Measurements from ENCODE around the gene FUT8. TPM values are rescaled to one million over a fixed set of nuclear protein-coding genes. Genes with fewer than 3 reads are reported as not detected.
"Not testable (repeated sequence)": the region's sequence is repeated elsewhere in the genome, so short reads cannot be mapped to it uniquely, and the experiment has no call there.

FUT8 gene
- total RNA-seq, 1 experiment from 2014 or later, result 27.6 TPM

DNA sequence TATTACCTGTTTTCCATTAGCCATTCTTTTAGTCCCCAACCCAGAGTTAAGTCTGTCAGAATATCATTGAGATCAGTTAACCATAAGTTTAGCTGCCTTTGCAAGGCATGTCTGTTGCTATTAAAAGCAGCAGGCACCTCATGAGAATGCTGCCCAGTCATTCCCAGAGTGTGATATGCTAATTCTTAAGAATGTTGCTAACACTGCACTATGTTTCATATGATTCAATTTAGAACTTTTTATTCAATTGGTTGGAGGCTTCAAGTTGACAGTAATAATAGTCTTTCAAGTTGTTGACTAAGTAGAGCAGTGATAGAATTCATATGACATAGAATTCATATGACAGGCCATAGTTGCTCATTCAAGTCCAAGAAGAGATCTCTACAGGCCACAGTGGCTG, 292.3 kb downstream of the FUT8 start:
- DNase-seq (ENCODE audit: low spot score), result peak; percentile 0

DNA sequence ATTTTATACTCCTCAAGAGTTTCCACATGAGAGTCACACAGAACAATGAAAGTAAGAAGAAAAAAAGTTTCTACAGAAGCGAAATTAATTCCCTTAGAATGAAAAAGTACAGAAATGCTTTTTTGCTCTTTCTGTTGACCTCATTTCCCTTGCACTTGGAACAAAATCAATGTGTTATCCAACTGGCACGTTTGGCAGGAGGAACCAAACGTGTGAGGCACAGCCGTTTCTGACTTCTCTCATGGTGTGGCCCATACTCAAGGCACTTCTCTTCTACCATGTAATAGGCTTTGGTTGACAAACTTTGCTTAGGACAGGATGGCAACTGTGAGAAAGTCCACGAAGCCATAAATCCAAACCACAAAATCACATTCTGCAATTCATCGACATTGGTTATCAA, 297.0 kb downstream of the FUT8 start:
- DNase-seq (ENCODE audit: low spot score), result no peak

DNA sequence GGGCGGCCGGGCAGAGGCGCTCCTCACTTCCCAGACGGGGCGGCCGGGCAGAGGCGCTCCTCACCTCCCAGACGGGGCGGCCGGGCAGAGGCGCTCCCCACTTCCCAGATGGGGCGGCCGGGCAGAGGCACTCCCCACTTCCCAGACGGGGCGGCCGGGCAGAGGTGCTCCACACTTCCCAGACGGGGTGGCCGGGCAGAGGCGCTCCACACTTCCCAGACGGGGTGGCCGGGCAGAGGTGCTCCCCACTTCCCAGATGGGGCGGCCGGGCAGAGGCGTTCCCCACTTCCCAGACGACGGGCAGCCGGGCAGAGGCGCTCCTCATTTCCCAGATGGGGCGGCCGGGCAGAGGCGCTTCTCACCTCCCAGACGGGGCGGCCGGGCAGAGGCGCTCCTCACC, 304.3 kb downstream of the FUT8 start:
- not testable (repeated sequence) for DNase-seq (ENCODE audit: low spot score)

DNA sequence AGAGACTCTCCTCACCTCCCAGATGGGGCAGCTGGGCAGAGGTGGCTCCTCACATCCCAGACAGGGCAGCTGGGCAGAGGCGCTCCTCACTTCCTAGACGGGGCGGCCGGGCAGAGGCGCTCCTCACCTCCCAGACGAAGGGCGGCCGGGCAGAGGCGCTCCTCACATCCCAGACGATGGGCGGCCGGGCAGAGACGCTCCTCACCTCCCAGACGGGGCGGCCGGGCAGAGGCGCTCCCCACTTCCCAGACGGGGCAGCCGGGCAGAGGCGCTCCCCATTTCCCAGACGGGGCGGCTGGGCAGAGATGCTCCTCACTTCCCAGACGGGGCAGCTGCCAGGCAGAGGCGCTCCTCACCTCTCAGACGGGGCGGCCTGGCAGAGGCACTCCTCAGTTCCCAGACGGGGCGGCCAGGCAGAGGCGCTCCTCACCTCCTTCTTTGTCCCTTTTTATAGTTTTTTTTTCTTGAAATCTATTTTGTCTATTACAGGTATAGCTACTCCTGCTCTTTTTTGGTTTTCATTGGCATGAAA, 304.9 kb downstream of the FUT8 start:
- DNase-seq (ENCODE audit: low spot score), result not testable (repeated sequence)

DNA sequence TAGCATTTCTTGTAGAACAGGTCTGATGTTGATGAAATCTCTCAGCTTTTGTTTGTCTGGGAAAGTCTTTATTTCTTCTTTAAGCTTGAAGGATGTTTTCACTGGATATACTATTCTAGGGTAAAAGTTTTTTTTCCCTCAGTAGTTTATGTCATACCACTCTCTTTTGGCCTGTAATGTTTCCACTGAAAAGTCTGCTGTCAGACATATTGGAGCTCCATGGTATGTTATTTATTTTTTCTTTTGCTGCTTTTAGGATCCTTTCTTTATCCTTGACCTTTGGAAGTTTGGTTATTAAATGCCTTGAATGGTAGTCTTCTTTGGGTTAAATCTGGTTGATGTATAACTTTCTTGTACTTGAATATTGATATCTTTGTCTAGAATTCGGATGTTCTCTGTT, 306.1 kb downstream of the FUT8 start:
- no peak for DNase-seq (ENCODE audit: low spot score)

DNA sequence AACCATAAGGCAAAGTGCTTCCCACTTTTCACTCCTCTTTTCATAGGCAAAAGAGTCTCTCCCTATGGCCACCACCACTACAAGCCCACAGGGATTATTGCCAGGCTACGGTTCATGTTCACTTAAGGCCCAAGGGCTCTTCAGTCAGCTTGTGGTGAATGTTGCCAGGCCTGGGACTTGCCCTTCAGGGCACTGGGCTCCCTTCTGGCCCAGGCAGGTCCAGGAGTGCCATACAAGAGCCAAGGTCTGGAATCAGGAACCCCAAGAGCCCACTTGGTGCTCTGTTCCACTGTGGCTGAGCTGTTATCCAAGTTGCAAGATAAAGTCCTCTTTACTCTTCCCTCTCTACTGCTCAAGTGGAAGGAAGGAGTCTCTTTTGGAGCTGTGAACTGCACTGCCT, 307.6 kb downstream of the FUT8 start:
- no peak for DNase-seq (ENCODE audit: low spot score)

DNA sequence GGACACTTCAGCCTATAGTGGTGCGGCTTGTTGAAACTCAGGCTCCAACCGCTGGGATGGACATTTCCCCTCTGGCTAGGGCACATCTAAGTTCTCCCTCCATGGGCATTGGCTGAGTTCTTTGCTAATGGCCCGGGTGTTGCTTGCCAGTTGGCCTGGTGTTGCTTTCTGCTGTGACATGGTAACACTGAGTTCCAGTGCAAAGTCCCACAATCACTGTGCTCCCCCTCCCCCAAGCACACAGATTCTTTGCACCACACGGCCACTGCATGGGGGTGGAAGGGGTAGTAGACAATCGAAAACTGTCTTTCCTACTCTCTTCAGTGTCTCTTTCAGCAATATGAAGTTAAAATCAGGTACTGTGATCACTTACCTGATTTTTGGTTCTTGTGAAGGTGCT, 308.2 kb downstream of the FUT8 start:
- no peak for DNase-seq (ENCODE audit: low spot score)

DNA sequence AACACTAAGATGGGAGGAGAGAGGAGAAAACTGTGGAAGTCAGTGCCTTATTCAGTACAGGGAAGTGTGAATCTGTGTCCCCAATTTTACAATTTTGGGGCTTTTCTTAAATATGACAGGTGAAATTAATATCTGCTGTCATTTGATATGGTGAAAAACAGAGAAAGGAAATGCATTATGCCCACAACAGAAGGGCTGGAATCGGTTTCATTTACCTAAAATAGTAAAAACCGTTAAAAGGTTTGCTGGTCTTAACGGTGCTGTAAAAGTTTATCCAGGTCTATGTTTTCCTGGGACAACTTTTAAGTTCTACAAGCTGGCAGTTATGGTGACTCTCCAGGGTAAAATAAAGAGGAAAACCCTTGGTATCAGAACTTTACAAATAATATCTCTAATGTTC, 310.8 kb downstream of the FUT8 start:
- DNase-seq (ENCODE audit: low spot score), result no peak

DNA sequence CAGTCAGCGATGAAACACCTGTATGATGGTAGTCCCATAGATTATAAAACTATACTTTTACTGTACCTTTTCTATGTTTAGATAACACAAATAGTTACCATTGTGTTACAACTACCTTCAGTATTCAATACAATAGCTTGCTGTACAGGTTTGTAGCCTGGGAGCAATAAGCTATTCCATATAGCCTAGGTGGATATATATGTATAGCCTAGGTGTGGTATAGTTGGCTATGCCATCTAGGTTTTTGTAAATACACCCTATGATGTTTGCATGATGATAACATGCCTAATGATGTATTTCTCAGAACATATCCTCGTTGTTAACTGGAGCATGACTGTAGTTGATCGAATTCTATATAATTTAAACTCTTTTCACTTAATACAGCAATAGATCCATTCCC, 316.1 kb downstream of the FUT8 start:
- DNase-seq (ENCODE audit: low spot score), result no peak

DNA sequence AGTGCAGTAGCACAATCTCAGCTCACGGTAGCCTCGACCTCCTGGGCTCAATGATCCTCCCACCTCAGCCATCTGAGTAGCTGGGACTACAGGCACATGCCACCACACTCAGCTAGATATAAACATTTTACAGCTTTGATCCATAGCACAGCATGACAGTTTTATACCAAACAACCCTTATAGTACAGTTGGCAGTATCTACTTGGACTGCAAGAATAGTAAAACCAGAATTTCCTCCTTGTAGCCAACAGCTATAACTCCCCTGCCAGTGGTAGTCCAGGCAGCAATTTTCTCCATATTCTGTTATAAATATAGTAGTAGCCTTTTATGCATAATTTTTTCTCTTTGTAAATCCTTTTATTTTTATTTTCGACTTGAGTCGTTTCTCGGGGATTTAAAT, 317.0 kb downstream of the FUT8 start:
- no peak for DNase-seq (ENCODE audit: low spot score)

DNA sequence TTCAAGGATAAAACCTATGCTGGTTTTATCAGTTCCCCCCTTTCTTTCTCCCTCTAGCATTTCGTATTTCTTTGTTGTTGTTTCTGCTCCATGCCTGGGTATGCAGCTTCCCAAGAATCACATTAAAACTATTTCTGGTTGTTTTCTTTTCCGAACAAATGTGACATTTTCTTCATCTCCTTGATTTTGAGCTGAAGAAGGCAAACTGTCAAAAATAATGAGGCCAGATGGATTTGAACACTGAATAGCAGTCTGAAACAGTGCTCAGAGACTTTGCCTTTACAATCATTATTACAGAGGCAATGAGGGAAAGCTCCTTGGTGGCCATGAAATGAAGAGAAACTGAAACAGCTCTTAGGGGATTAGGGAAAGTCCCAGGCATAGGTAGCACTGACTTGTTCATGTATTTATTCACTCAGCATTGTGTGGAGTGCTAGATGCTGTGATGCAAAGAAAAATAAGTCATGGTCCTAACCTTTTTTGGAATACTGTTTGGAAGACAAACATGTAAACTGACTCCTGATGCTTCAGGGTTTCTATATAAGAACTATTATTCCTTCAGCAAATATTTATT, 319.5 kb downstream of the FUT8 start:
- no peak for DNase-seq (ENCODE audit: low spot score)

DNA sequence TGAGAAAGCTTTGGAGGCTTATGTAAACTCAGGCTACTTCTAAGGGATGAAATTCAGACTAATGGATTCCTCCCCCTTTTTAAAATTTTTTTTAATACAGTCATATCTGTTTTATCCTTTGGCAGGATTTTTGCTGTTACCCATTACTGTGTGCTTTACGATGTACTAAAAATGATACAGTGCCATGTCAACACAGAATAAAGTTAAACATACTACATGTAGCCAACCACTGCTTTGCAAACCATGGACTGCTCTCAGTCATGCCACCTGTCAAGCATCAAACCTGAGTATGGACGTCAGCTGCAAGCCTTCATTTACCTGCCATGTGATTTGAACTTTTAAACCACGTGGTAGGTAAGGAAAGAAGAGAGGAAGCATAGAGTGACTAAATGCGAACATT, 325.8 kb downstream of the FUT8 start:
- DNase-seq (ENCODE audit: low spot score), result no peak

DNA sequence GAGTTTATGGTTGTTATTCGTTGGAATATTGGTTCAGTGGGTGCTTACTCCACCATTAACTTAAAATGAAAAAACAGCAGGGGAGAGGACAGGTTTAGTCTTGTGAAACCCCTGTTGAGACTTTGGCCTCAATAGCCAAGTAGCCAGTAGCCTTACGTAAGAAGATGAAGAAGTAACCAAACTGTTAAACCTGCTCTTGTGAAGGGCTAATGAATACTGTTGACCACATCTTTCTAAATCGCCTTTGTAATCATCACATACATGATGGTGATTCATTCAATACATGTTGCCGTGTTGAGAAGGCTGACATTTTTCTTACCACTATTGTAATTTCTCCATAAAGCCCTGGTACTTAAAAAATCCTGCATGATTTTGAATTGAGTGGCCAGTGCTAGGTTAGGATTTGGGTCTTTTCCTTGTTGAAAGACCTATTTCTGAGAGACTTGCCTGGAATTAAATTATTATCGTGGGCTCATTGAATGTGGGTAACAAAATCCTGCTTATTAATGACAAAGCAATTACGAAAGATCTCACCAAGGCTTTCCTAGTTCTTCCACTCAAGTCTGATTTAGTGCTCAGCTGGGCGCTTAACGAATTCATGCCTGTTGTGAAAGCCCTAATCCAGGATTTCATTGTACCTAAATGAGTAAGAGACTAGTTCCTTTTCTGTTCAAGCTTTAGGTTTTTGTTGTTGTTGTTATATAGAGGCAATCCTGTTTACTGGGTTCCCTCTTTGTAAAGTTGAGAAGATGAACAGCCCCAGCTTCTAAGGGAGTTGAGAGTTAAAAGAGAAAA, 333.1 kb downstream of the FUT8 start:
- DNase-seq (ENCODE audit: low spot score), result no peak

DNA sequence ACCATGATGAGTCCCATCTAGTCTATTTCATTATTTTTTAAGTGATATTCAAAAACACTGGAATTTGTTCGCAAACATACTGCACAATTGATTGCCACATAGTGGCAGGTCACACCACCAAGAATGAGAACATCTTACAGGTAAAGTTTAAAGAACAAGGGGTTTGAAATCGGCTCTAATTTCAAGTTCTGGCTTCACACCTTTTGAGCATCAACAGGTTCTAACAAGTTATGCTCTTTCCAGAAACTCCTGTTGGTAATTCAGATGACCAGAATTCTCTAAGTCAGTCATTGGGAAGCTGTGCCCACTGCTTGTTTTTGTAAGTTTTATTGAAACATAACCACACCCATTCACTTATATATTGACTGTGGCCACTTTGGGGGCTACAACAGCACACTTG, 336.3 kb downstream of the FUT8 start:
- no peak for DNase-seq (ENCODE audit: low spot score)

DNA sequence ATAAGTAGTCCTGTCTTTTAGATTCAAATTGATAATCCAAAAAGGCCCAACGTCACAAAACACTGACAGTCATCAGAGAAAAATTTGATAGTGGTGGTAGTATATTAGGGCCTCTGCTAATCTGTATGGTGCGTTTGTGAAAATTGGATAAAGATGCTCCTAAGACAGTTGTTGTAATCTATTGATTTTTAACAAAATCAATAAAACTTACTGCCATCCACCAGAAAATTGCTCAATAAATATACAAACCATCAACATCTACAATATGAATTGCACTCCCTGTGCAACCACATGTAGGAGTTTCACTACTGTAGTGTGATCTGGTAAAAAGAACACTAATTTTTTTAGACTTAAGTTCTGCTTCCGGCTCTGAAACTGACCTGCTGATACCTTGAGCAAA, 336.8 kb downstream of the FUT8 start:
- DNase-seq (ENCODE audit: low spot score), result no peak

DNA sequence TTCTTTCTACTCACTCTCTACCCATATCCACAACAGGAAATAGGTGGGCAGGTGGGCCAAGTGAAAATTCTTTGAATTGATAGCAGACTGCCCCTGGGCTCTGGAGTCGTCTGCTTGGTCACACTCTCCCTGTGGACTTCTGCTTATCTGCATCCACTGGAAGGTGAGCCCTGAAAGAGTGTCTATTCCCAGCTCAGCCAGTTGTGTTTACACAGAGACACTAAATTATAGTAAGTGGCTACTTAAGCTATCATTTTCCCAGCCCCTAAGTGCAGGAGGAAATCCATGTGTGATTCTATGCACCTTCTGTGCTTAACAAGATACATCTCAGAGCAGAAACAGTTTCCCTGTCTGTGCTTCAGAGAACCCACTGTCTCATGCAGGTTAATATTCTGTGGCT, 338.4 kb downstream of the FUT8 start:
- DNase-seq (ENCODE audit: low spot score), result no peak

DNA sequence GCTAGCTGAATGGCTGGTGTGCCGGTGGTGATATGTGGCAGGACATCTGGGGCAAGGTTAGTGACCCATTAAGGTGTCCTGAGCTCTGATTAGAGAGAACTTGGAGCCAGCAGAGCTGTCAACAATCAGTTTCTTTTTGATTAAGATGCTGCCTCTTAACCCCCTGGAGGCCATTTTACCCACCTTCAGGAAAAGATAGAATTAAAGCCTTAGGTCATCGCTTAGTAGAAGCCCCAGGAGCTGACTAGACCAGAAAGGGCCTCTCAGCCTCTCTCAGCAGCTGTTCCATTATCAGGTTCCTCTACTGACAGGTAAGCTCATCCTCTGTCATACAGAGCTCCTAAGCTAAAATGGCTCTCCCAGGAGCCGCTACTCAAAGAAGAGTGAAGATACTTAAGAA, 339.0 kb downstream of the FUT8 start:
- no peak for DNase-seq (ENCODE audit: low spot score)

DNA sequence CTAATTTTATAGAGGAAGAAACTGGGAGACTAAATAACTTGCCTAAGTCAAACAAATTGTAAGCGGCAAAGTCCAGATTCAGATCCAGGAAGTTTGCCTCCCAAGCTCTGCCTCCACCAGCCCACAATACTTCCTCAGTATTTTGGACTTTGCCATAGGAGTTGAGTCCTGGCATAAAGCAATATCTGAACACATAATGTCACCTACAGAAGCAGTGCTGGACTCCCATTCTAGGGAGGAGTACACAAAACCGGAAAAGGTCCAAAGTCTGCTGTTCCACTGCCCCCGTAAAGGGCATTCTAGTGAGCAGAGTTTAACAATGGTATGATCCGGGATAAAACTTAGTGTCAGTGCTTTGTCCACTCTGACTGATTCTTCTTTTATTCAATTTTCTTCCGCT, 340.5 kb downstream of the FUT8 start:
- DNase-seq (ENCODE audit: low spot score), result no peak

DNA sequence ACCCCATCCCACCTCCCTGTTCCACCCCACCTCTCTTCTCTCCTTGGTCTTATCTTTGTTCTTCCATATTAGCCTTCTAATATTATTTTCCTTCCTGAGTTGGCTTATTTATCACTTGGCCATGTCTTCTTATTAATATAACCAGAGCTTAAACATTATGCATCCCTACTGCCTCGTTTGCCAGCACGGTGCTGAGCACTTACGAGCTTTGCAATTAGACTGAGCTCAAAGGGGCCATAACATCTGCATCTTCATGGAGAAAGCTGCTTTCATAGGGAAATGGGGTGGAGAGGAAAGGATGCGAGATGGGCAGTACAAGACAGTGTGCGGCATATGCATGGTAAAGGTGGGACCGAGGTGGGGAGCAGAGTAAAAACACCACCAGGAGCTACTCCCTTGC, 342.8 kb downstream of the FUT8 start:
- no peak for DNase-seq (ENCODE audit: low spot score)

DNA sequence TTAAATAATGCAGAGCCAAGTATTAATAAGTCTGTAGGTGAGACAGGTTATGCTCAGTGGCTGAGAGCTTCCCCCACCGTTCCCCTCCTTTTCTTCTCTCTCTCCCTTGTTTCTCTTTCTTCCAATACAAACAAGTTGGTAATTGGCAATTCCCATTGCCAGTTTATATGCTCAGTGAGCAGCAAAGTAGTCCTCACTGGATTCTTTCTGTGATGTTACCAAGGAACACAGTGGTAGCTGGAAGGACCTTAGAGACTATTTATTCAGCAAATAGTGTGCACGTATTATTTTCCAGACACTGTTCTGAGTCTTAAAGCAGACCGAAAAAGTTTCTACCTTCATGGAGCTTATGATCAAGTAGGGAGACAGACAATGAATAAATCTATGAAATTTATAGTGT, 344.4 kb downstream of the FUT8 start:
- DNase-seq (ENCODE audit: low spot score), result no peak

DNA sequence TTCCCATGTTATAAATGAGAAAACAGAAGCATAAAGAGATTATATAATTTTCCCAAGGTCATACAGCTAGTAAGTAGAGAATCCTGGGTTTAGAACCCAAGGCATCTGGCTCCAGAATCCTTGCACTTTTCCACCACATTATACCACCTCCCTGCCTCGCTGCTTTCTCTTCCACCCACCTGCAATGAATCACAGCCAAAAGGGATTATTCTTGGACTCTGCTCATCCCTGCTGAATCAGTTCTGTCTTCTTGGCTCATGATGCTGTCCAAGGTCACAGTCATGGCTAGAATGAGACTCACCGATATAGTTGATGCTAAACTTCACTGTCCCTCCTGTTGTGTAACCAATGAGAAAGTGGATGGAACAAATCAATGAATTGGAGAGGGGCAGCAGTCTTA, 356.6 kb downstream of the FUT8 start:
- DNase-seq (ENCODE audit: low spot score), result no peak

DNA sequence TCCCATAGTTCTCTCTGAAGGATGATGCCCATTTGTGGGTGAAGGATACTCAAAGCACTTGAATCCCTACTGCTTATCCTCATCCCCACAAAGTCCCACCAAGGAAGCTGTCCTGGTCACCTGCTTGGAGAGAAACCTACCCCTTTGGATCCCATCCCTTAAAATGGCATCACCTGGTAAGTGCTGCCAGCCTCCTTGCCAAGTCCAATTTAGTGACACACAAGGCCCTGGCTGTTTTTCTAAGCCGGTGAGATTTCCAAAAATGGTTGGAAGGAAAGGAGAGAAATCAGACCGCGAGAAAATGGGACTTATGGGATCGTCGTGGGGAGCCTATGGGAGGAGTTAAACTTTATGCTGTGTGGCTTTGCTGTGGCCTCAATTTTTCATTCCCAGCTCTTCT, 358.2 kb downstream of the FUT8 start:
- DNase-seq (ENCODE audit: low spot score), result no peak

DNA sequence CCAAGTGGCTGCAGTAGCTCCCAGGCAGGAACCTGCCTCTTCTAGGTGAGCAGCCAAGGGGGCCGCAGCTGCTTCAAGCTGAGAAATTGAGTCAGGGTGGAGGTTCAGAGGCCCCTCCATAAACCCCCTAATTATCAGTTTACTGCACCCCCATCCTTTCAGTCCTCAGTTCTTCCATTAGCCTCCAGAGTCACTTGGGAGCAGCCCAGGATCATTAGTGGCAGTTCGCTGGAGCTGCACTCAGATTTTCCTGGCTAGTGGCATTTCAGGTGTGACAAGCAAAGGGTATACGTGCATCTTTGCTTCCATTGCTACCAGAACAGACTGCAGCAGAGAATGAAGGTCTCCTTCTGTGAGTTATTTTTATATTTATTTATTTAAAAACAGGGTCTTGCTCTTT, 358.7 kb downstream of the FUT8 start:
- no peak for DNase-seq (ENCODE audit: low spot score)

DNA sequence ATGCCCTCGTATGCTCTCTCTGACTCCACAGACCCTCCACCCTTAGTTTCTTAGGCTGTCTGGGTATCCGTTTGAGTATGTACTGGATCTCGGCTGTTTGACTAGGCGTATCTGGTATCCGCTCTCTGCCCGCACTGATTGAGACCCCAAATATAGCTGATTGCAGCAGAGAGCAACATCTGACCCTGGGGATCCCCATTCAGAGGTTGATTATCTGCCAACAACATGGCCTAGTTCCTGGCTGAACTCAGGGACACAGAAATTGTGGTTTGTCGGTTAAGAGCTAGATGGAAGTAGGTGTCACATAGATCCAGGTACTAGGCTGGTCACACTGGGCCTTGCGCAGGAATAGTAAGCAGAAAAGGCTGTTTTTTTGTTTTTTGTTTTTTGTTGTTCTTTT, 359.9 kb downstream of the FUT8 start:
- DNase-seq (ENCODE audit: low spot score), result no peak
